Daoy (cell line): ENCODE results near the gene CDH12. TPM values are rescaled to one million over a fixed set of nuclear protein-coding genes. Genes with fewer than 3 reads are reported as not detected.
"Not testable (repeated sequence)": the region's sequence is repeated elsewhere in the genome, so short reads cannot be mapped to it uniquely, and the experiment has no call there.

ENCODE experiments used
- DNase-seq: peaks from one replicate; pipeline ENCODE4 v3.0.0-alpha.2; 2015; ENCODE audit warnings: low read depth
- total RNA-seq: library from RNA; depleted of rRNA; stranded (reverse); fragments of >200 nt; shearing (Covaris generic); gene quantifications from 2 replicates; pipeline ENCODE4 v1.2.3, GENCODE V29; 2014

Gene CDH12
- total RNA-seq, 1 experiment from 2014 or later: 0.06 TPM

DNA sequence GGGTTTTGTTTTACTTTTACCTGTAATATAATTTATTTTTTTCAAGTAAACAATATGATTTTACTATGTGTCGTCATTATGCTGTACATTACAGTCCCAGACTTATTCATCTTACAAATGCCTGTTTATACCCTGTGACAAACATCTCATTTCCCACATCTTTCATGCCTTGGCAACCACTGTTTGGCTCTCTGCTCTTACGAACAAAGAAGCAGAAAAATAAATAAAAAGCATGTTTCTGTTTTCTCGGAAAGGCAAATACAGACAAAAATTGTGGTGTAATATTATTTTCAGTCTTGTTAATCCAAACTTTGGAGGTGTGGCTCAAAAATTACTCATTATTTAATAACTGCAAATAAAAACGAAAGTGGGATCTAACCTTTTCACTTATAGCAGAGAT, 393.0 kb downstream of the CDH12 start:
- DNase-seq: no peak

DNA sequence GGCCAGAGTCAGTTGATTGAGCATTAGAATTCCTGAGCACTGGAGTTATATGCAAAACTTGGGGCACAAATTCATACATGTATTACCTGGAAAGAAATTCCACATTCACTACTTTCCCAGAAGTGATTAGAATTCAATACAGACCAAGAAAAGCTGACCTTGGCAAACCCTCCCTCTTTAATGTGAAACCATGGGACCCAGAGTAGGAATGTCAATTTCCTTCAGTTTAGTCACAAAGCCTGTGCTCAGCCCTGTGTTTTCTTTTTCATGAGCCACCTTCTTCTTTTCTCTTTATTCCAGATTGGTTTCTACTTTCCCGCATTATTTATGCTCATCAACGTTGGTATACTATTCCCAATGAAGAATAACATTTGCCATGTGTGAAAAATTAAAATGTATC, 420.2 kb downstream of the CDH12 start:
- DNase-seq: no peak

- no peak for DNase-seq
Observed at GRCh38 chr5:22431840-22432239, 421.3 kb downstream of the CDH12 start.

GRCh38 chr5:22431406-22431805, 421.7 kb downstream of the CDH12 start:
- DNase-seq: no peak

- DNase-seq: no peak
Observed at GRCh38 chr5:22411554-22412349, 441.4 kb downstream of the CDH12 start.

DNA sequence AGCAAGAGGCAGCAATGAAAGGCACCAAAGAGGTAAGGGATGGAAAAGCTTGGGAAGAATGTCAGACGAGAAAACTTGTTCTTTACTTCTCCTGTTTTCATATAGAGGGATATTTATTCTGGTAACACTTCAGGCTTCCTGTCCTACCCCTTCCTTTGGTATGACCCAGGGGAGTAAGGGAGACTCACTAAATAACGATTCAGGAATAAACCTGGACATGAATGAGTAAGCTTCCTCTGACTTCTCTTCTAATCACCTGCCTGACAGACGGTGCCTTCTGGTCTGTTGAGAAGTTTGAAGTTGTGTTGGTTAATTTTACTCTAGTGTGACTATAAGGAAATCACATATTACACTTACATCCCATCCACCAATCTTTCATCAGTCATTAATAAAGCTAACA, 461.2 kb downstream of the CDH12 start:
- no peak for DNase-seq

DNA sequence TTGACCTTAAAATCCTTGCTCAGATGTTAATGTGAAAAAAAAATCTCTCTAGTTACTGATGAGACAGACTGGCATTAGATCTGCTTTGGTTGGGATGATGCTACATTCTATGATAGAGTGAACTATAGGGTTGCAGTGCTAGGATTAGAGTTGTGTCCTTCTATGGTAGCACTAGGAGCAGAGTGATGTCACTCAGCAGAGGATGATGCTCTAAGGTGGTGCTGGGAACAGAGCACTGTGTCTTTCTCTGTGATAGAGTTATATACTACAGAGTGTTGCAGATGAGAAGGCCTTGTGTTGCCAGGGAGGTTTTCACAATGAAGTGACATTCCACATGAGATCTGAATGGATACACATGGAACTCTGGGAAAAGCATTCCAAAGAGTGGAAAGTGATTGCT, 462.3 kb downstream of the CDH12 start:
- no peak for DNase-seq

DNA sequence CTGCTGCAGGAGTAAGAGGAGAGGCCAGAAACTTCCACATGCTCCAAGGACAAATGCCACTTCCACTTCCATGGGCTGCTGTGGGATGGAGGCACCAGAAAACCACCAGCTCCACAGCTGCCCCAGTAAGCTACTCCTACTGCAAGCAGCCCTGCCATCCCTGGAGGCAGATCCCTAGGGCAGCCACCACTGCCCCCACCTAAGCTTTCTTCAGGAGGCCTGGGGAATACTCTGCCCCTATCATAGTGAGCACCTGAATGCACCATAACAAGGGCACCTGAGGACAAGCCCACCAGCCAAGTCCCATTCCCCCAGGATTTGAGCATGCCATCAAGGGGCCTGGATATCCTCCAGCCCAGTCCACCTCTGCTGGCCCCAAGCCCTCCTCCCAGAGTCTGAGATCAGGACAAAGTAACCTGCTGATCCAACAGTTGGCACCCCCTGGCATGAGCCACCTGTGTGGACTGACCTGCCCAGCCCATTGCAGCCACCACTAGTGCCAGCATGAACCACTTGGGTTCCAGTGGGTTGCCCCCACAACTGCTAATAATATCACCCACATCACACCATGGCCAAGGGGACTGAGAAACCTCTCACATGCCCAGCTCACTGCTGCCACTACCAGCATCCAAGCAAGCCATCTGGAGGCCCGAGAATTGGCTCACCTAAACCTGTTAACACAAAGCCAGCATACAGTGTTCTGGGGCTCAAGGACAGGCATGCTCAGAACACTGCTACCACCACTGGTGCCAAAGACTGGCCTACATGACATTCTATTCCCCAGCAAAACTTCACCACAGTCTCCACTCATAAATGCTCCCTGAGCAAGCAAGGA, 480.1 kb downstream of the CDH12 start:
- no peak for DNase-seq

- DNase-seq: peak; percentile 3
Observed at GRCh38 chr5:22372376-22372775, 480.8 kb downstream of the CDH12 start.

DNA sequence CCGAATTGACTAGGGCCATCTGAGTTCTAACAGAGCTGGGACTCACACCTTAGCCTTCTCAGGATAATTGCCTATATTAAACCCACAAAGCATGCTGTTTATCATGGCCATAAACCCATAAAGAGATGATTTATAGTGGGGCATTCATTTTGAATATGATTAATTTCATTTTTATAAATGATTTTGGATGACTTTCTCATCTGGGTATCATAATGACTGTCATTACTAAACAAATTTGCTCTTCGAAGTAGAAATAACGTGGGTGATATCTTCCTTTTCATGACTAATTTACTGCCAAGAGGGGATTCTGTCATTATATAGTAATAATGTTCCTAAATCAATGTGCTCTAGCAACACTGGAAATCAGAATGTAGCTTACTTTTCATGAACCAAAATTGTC, 498.2 kb downstream of the CDH12 start:
- DNase-seq: no peak

GRCh38 chr5:22352493-22352892, 500.7 kb downstream of the CDH12 start:
- no peak for DNase-seq

- no peak for DNase-seq
Observed at GRCh38 chr5:22351178-22351577, 502.0 kb downstream of the CDH12 start.

GRCh38 chr5:22348027-22348426, 505.1 kb downstream of the CDH12 start:
- DNase-seq: no peak

DNA sequence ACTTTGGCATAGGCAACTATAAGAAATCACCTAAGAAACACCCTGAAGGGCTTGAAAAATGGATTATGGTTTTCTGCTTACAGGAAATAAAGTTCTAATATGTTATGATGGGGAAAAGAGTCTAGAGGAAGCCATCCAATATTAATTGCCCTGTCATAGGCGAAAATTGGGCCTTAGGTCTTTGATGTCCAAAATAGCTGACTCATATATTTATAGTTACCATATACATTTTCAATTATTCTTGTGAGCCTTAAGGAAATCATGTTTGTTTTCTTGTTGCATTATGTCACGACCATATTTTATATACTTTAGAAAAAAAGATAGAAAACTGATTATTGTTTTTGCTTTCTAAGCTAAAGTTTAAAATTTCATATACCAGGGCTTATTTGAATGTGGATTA, 509.1 kb downstream of the CDH12 start:
- no peak for DNase-seq

GRCh38 chr5:22341406-22341805, 511.7 kb downstream of the CDH12 start:
- DNase-seq: no peak

GRCh38 chr5:22332949-22333348, 520.2 kb downstream of the CDH12 start:
- DNase-seq: not testable (repeated sequence)

DNA sequence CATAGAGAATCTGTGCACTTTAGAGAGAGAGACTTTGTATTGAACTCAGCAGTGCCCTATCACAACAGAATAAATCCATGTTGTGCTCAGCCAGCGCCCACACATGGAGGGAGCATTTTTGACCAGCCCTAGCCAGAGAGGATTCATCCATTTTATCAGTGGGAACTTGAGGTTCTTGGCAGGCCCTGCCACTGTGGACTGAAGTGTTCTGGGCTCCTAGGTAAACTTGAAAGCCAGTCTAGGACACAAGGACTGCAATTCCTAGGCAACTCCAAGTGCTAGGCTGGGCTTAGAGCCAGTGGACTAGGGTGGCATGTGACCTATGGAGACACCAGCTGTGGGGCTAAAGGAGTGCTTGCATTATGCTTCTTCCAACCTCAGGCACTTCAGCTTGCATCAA, 523.5 kb downstream of the CDH12 start:
- no peak for DNase-seq

DNA sequence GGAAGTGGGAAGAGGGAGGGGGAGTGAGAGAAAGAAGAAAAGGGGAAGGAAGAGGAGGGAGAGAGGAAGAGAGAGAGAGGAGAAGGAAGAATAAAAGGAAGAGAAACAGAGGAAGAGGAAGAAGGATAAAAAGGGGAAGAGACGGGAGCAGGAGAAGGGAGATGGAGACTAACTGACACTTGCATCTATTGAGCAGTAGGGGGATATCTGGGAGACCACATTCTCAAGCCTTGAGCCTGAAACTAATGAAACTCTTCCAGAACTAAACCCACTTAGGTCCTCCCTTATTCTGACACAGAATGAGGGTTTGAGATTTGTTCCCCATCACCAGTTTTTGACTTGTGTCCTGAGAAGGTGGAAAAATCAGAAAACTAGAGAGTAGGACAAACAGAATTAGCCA, 533.3 kb downstream of the CDH12 start:
- no peak for DNase-seq

GRCh38 chr5:22316294-22316693, 536.9 kb downstream of the CDH12 start:
- no peak for DNase-seq

DNA sequence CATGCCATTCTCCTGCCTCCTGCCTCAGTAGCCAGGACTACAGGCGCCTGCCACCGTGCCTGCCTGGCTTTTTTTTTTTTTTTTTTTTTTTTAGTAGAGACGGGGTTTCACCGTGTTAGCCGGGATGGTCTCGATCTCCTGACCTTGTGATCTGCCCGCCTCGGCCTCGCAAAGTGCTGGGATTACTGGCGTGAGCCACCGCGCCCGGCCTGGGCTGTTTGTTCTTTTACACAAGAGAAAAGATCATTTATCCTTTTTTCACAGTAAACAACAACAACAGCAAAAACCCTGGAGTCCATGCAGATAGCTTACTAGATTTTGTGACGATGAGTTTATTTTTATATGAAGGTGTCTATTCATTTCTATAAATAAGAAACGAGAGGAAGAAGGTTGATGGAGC, 538.1 kb downstream of the CDH12 start:
- not testable (repeated sequence) for DNase-seq

DNA sequence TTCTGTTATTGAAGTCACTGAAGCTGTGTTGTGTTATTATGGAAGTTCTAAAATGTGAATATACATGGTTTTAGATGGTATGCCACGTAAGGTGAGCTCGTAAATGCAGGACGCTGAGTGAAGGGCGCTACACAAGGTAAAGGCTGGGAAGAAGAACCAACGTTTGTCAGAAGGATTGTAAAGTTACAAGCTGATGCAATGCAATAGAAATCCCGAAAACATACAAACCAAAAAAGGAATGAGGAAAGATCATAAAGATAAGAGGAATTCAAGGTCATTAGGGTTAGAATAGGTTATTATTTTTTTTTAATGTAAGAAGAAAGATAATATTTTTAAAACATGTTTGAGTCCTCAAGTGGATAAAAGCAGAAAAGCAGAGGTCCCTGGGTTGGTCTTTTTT, 538.6 kb downstream of the CDH12 start:
- DNase-seq: no peak

DNA sequence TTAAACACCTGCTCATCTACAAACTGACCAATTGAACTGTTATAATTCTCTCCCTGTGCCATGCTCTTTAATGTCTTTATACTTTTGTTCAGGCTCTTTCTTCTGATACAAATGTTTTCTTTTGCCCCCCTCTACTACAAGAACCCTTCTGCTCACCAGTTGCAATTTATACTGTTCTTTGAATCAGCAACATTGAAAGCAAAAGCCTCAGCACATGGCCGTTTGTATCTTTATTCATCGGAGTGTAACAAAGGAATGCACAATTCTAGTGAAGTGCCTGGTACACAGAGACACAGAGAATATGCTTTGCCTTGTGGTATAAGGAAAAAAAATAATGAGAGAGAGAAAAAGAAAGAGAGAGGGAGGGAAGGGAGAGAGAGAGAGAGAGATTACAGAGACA, 547.1 kb downstream of the CDH12 start:
- DNase-seq: no peak

DNA sequence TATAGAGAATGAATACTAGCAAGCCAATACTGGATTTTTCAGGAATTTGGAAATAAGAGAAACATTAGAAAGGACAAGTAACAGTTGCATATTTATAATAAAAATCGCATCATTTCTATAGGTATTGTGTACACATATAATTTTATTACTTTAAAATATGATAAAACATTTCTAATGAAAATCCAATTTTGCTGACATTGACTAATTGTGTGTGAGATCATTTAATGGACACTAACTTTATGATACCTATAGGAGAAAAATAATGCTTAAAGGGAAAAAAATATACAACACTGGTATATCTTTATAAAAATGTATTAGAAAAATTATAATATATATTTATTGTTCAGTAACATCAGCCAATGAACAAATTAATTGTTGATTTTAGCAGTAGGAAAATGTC, 557.3 kb downstream of the CDH12 start:
- DNase-seq: no peak
